Mesendoderm (in vitro differentiated cells): ENCODE data around the gene TM9SF4.
"Not testable (repeated sequence)": the region's sequence is repeated elsewhere in the genome, so short reads cannot be mapped to it uniquely, and the experiment has no call there.

Experiments used
- DNase-seq: peaks from one replicate; pipeline ENCODE4 v3.0.0; 2013
- H2AK5ac ChIP-seq: 2 replicates; pipeline ENCODE4 v1.6.1; 2013; ENCODE audit warnings: low read length, inconsistent platforms
- H2BK120ac ChIP-seq: 2 replicates; pipeline ENCODE4 v1.6.1; 2013; ENCODE audit warnings: low read depth, mild to moderate bottlenecking, low read length, moderate library complexity, mixed read lengths
- H2BK15ac ChIP-seq: replicated peaks from 2 replicates; pipeline ENCODE4 v1.6.1; 2013; ENCODE audit warnings: low read depth, mild to moderate bottlenecking, moderate library complexity
- H2BK5ac ChIP-seq: 2 replicates; pipeline ENCODE4 v1.6.1; 2013; ENCODE audit warnings: low read length, inconsistent platforms
- H3K18ac ChIP-seq: 2 replicates; pipeline ENCODE4 v1.6.1; 2013; ENCODE audit warnings: mild to moderate bottlenecking, low read length, mixed read lengths
- H3K23ac ChIP-seq: one replicate; pipeline ENCODE4 v1.6.1; 2013; ENCODE audit warnings: low read length
- H3K27ac ChIP-seq: 2 replicates; pipeline ENCODE4 v1.5.1; 2013; ENCODE audit warnings: low read depth, mild to moderate bottlenecking, inconsistent platforms, low read length, moderate library complexity
- H3K27me3 ChIP-seq: 2 replicates; pipeline ENCODE4 v1.6.1; 2013; ENCODE audit warnings: low read length, control low read depth, mild to moderate bottlenecking, inconsistent platforms; ENCODE audit not compliant: insufficient read depth, poor library complexity
- H3K36me3 ChIP-seq: 2 replicates; pipeline ENCODE4 v1.6.1; 2013; ENCODE audit warnings: low read length, inconsistent platforms; ENCODE audit not compliant: control insufficient read depth, insufficient read depth
- H3K4ac ChIP-seq: one replicate; pipeline ENCODE4 v1.6.1; 2013; ENCODE audit warnings: low read depth, mild to moderate bottlenecking, low read length, moderate library complexity
- H3K4me1 ChIP-seq: 2 replicates; pipeline ENCODE4 v1.6.1; 2013; ENCODE audit warnings: low read depth, low read length, inconsistent platforms; ENCODE audit not compliant: control insufficient read depth
- H3K4me2 ChIP-seq: 2 replicates; pipeline ENCODE4 v1.6.1; 2013; ENCODE audit warnings: low read length
- H3K4me3 ChIP-seq: 2 replicates; pipeline ENCODE4 v1.5.1; 2013; ENCODE audit warnings: mild to moderate bottlenecking, low read length
- H3K56ac ChIP-seq: one replicate; pipeline ENCODE4 v1.6.1; 2013; ENCODE audit warnings: low read length
- H3K79me1 ChIP-seq: 2 replicates; pipeline ENCODE4 v1.6.1; 2013; ENCODE audit warnings: low read length, inconsistent platforms
- H3K79me2 ChIP-seq: 2 replicates; pipeline ENCODE4 v1.6.1; 2013; ENCODE audit warnings: mild to moderate bottlenecking, low read length; ENCODE audit not compliant: control insufficient read depth, insufficient read depth
- H3K9ac ChIP-seq: 2 replicates; pipeline ENCODE4 v1.6.1; 2013; ENCODE audit warnings: low read length, inconsistent platforms
- H4K5ac ChIP-seq: one replicate; pipeline ENCODE4 v1.6.1; 2013; ENCODE audit warnings: low read length
- H4K8ac ChIP-seq: one replicate; pipeline ENCODE4 v1.6.1; 2013; ENCODE audit warnings: low read depth, mild to moderate bottlenecking, control low read depth, low read length, moderate library complexity
- WGBS: extraction: QIAGEN DNeasy Blood & Tissue Kit; methylation state at CpG from one replicate; pipeline ENCODE4 v1.1.7; 2013; ENCODE audit warnings: low lambda C conversion rate, missing lambda C conversion rate; ENCODE audit not compliant: insufficient coverage; ENCODE audit errors: extremely low coverage; 5-methylcytosine and 5-hydroxymethylcytosine counted together

The TM9SF4 gene

GRCh38 chr20:32193336-32193735 is 83.8 kb downstream of the TM9SF4 start:
- peaks cover 14% of the 10 kb centered on the region for H3K36me3 ChIP-seq
- H3K27ac ChIP-seq, H2BK5ac ChIP-seq, H2BK15ac ChIP-seq, H4K5ac ChIP-seq, H3K4ac ChIP-seq, H3K27me3 ChIP-seq, H3K79me2 ChIP-seq, H3K4me1 ChIP-seq, H3K4me2 ChIP-seq, H3K23ac ChIP-seq, H3K18ac ChIP-seq, DNase-seq, H2BK120ac ChIP-seq, H3K9ac ChIP-seq, H4K8ac ChIP-seq, H2AK5ac ChIP-seq, H3K56ac ChIP-seq, H3K79me1 ChIP-seq, H3K4me3 ChIP-seq: not testable (repeated sequence)
- no CpG with 5 or more reads among the region's 5 CpGs for WGBS

- H3K27ac ChIP-seq = no peak overlapping the region
- peaks cover 16% of the 10 kb centered on the region for H3K36me3 ChIP-seq
- H3K18ac ChIP-seq = no peak overlapping the region
- H2BK5ac ChIP-seq = no peak overlapping the region
- no peak for DNase-seq
- peaks cover 3% of the 10 kb centered on the region for H3K4me1 ChIP-seq
- no peak overlapping the region for H3K4me3 ChIP-seq
- peaks cover 3% of the 10 kb centered on the region for H3K79me2 ChIP-seq
- H2AK5ac ChIP-seq = no peak overlapping the region
- H3K4me2 ChIP-seq = no peak overlapping the region
- no CpG with 5 or more reads among the region's 6 CpGs for WGBS
- H2BK120ac ChIP-seq = no peak overlapping the region
- H3K4ac ChIP-seq = no peak overlapping the region
- peaks cover 8% of the 10 kb centered on the region for H3K79me1 ChIP-seq
- no peaks in the 10 kb centered on the region for H3K27me3 ChIP-seq
- no peak overlapping the region for H3K23ac ChIP-seq
- no peak overlapping the region for H2BK15ac ChIP-seq
- no peak overlapping the region for H3K56ac ChIP-seq
- no peak overlapping the region for H4K8ac ChIP-seq
- no peak overlapping the region for H3K9ac ChIP-seq
- no peak overlapping the region for H4K5ac ChIP-seq
Measured at GRCh38 chr20:32193996-32194395, 84.5 kb downstream of the TM9SF4 start.

- H3K4me2 ChIP-seq = no peak overlapping the region
- peaks cover 18% of the 10 kb centered on the region for H3K36me3 ChIP-seq
- H3K79me2 ChIP-seq = no peaks in the 10 kb centered on the region
- no peak for DNase-seq
- no peak overlapping the region for H3K4ac ChIP-seq
- H3K79me1 ChIP-seq = peaks cover 11% of the 10 kb centered on the region
- H4K5ac ChIP-seq = no peak overlapping the region
- H3K27me3 ChIP-seq = no peaks in the 10 kb centered on the region
- no peak overlapping the region for H2AK5ac ChIP-seq
- no peak overlapping the region for H2BK5ac ChIP-seq
- WGBS = no CpG with 5 or more reads among the region's 7 CpGs
- H3K9ac ChIP-seq = no peak overlapping the region
- peak overlapping the region; percentile 25 for H3K56ac ChIP-seq
- no peak overlapping the region for H2BK15ac ChIP-seq
- H3K27ac ChIP-seq = no peak overlapping the region
- H4K8ac ChIP-seq = no peak overlapping the region
- H3K18ac ChIP-seq = no peak overlapping the region
- no peak overlapping the region for H3K23ac ChIP-seq
- no peaks in the 10 kb centered on the region for H3K4me1 ChIP-seq
- H2BK120ac ChIP-seq = no peak overlapping the region
- H3K4me3 ChIP-seq = no peak overlapping the region
Measured at GRCh38 chr20:32195581-32195980, 86.1 kb downstream of the TM9SF4 start.

- not testable (repeated sequence) for H2BK5ac ChIP-seq, H3K9ac ChIP-seq, H3K27ac ChIP-seq, H3K4me2 ChIP-seq, H2BK120ac ChIP-seq, H4K5ac ChIP-seq, H3K23ac ChIP-seq, H2BK15ac ChIP-seq, DNase-seq, H2AK5ac ChIP-seq, H3K4me1 ChIP-seq, H3K4me3 ChIP-seq, H3K79me2 ChIP-seq, H3K4ac ChIP-seq, H3K27me3 ChIP-seq, H3K18ac ChIP-seq, H3K56ac ChIP-seq, H4K8ac ChIP-seq
- peaks cover 13% of the 10 kb centered on the region for H3K79me1 ChIP-seq
- no CpG with 5 or more reads among the region's 11 CpGs for WGBS
- peaks cover 21% of the 10 kb centered on the region for H3K36me3 ChIP-seq
Measured at GRCh38 chr20:32196613-32197012, 87.1 kb downstream of the TM9SF4 start.

GRCh38 chr20:32197136-32197535 is 87.6 kb downstream of the TM9SF4 start:
- H2BK15ac ChIP-seq, H3K79me2 ChIP-seq: not testable (repeated sequence)
- no CpG with 5 or more reads among the region's 20 CpGs for WGBS

GRCh38 chr20:32199006-32199405 is 89.5 kb downstream of the TM9SF4 start:
- H3K4me3 ChIP-seq = no peak overlapping the region
- H3K56ac ChIP-seq = no peak overlapping the region
- no CpG with 5 or more reads among the region's 4 CpGs for WGBS
- no peak overlapping the region for H3K27ac ChIP-seq
- no peaks in the 10 kb centered on the region for H3K4me1 ChIP-seq
- H3K23ac ChIP-seq = no peak overlapping the region
- H3K79me1 ChIP-seq = peaks cover 21% of the 10 kb centered on the region
- H3K4me2 ChIP-seq = no peak overlapping the region
- H2BK15ac ChIP-seq = no peak overlapping the region
- H4K8ac ChIP-seq = no peak overlapping the region
- no peak overlapping the region for H3K9ac ChIP-seq
- H2AK5ac ChIP-seq = no peak overlapping the region
- H2BK120ac ChIP-seq = no peak overlapping the region
- H3K4ac ChIP-seq = no peak overlapping the region
- no peak overlapping the region for H2BK5ac ChIP-seq
- DNase-seq = no peak
- H3K36me3 ChIP-seq = peaks cover 21% of the 10 kb centered on the region
- H3K79me2 ChIP-seq = peaks cover 22% of the 10 kb centered on the region
- no peak overlapping the region for H4K5ac ChIP-seq
- no peaks in the 10 kb centered on the region for H3K27me3 ChIP-seq
- H3K18ac ChIP-seq = no peak overlapping the region

More at GRCh38 chr20:32197136-32197535, 87.6 kb downstream of the TM9SF4 start:
- H3K4ac ChIP-seq, H2AK5ac ChIP-seq, H3K23ac ChIP-seq, H3K18ac ChIP-seq, H3K27me3 ChIP-seq, H2BK5ac ChIP-seq, H2BK120ac ChIP-seq, H3K27ac ChIP-seq, H4K5ac ChIP-seq, H3K9ac ChIP-seq, H3K56ac ChIP-seq, H4K8ac ChIP-seq, H3K4me3 ChIP-seq, H3K4me1 ChIP-seq, DNase-seq, H3K4me2 ChIP-seq: not testable (repeated sequence)
- Histone ChIP-seq H3K79me1 (peaks cover 17% of the 10 kb centered on the region), H3K36me3 (peaks cover 21% of the 10 kb centered on the region)
